Measurements from ENCODE around the gene TOX2. TPM values are rescaled to one million over a fixed set of nuclear protein-coding genes. Genes with fewer than 3 reads are reported as not detected.

TOX2 gene
- total and polyA plus RNA-seq, 5 donors from 2014 or later, result 2.0 to 9.2 (median 3.4) TPM

- ATAC-seq (ENCODE audit: low read depth in 2 of 2), result no peak
- no peaks in the 10 kb centered on the region for H3K36me3 ChIP-seq (ENCODE audit: control insufficient read depth, insufficient read depth, low read length)
- Mint-ChIP-seq H3K9me3 (peaks cover 0 to 12% (median 4%) of the 10 kb centered on the region in 7 donors), H3K27ac (peak overlapping the region in 1 of 3 donors; percentile 57), H3K4me3 (no peak overlapping the region), H3K27me3 (peaks cover 43% of the 10 kb centered on the region), H3K4me1 (no peaks in the 10 kb centered on the region), H3K36me3 (no peaks in the 10 kb centered on the region)
- no peak for DNase-seq
- no peak overlapping the region for H3K4me3 ChIP-seq (ENCODE audit: low read depth, low read length)
- H3K4me1 ChIP-seq (ENCODE audit: control insufficient read depth, insufficient read depth, low read length, poor library complexity, severe bottlenecking), result no peaks in the 10 kb centered on the region
- H3K9me3 ChIP-seq (ENCODE audit: control insufficient read depth in 2 of 2, low read length in 2 of 2), result no peaks in the 10 kb centered on the region
- peaks cover 11% of the 10 kb centered on the region for H3K27me3 ChIP-seq (ENCODE audit: control insufficient read depth, insufficient read depth, low read length)
- no peak overlapping the region for H3K27ac ChIP-seq (ENCODE audit: insufficient read depth, low read length, poor library complexity, severe bottlenecking)
These were observed 183.0 kb downstream of the TOX2 start for GRCh38 chr20:44097521-44098255.

- no peaks in the 10 kb centered on the region for H3K36me3 ChIP-seq (ENCODE audit: control insufficient read depth, insufficient read depth, low read length)
- ATAC-seq (ENCODE audit: low read depth in 2 of 2), result no peak
- H3K27ac Mint-ChIP-seq, result no peak overlapping the region
- peaks cover 15% of the 10 kb centered on the region for H3K27me3 ChIP-seq (ENCODE audit: control insufficient read depth, insufficient read depth, low read length)
- no peaks in the 10 kb centered on the region for H3K36me3 Mint-ChIP-seq
- no peaks in the 10 kb centered on the region for H3K4me1 ChIP-seq (ENCODE audit: control insufficient read depth, insufficient read depth, low read length, poor library complexity, severe bottlenecking)
- no peaks in the 10 kb centered on the region for H3K4me1 Mint-ChIP-seq
- H3K4me3 ChIP-seq (ENCODE audit: low read depth, low read length), result no peak overlapping the region
- peaks cover 0 to 14% (median 4%) of the 10 kb centered on the region in 7 donors for H3K9me3 Mint-ChIP-seq
- H3K9me3 ChIP-seq (ENCODE audit: control insufficient read depth in 2 of 2, low read length in 2 of 2), result no peaks in the 10 kb centered on the region
- no peak for DNase-seq
- H3K27ac ChIP-seq (ENCODE audit: insufficient read depth, low read length, poor library complexity, severe bottlenecking), result no peak overlapping the region
- H3K27me3 Mint-ChIP-seq, result peaks cover 43% of the 10 kb centered on the region
- H3K4me3 Mint-ChIP-seq, result no peak overlapping the region
These were observed 183.6 kb downstream of the TOX2 start for GRCh38 chr20:44098256-44098630.

- Histone ChIP-seq H3K27me3 (ENCODE audit: control insufficient read depth, insufficient read depth, low read length) (peaks cover 18% of the 10 kb centered on the region), H3K9me3 (ENCODE audit: control insufficient read depth in 2 of 2, low read length in 2 of 2) (no peaks in the 10 kb centered on the region), H3K27ac (ENCODE audit: insufficient read depth, low read length, poor library complexity, severe bottlenecking) (no peak overlapping the region), H3K36me3 (ENCODE audit: control insufficient read depth, insufficient read depth, low read length) (no peaks in the 10 kb centered on the region), H3K4me1 (ENCODE audit: control insufficient read depth, insufficient read depth, low read length, poor library complexity, severe bottlenecking) (no peaks in the 10 kb centered on the region), H3K4me3 (ENCODE audit: low read depth, low read length) (no peak overlapping the region)
- DNase-seq (no peak), ATAC-seq (ENCODE audit: low read depth in 2 of 2) (no peak)
- H3K27me3 Mint-ChIP-seq, result peaks cover 44% of the 10 kb centered on the region
- H3K27ac Mint-ChIP-seq, result no peak overlapping the region
- H3K9me3 Mint-ChIP-seq, result peaks cover 0 to 14% (median 4%) of the 10 kb centered on the region in 7 donors
- no peak overlapping the region for H3K4me3 Mint-ChIP-seq
- no peaks in the 10 kb centered on the region for H3K4me1 Mint-ChIP-seq
- no peaks in the 10 kb centered on the region for H3K36me3 Mint-ChIP-seq
These were observed 184.0 kb downstream of the TOX2 start for GRCh38 chr20:44098657-44099056.

GRCh38 chr20:44099832-44100231, 185.2 kb downstream of the TOX2 start:
- Histone ChIP-seq H3K9me3 (ENCODE audit: control insufficient read depth in 2 of 2, low read length in 2 of 2) (no peaks in the 10 kb centered on the region), H3K27me3 (ENCODE audit: control insufficient read depth, insufficient read depth, low read length) (peaks cover 22% of the 10 kb centered on the region), H3K27ac (ENCODE audit: insufficient read depth, low read length, poor library complexity, severe bottlenecking) (no peak overlapping the region), H3K4me3 (ENCODE audit: low read depth, low read length) (no peak overlapping the region), H3K4me1 (ENCODE audit: control insufficient read depth, insufficient read depth, low read length, poor library complexity, severe bottlenecking) (no peaks in the 10 kb centered on the region), H3K36me3 (ENCODE audit: control insufficient read depth, insufficient read depth, low read length) (no peaks in the 10 kb centered on the region)
- DNase-seq (no peak), ATAC-seq (ENCODE audit: low read depth in 2 of 2) (no peak)
- no peaks in the 10 kb centered on the region for H3K36me3 Mint-ChIP-seq
- H3K27ac Mint-ChIP-seq, result peak overlapping the region in 1 of 3 donors; percentile 72
- peaks cover 0 to 14% (median 4%) of the 10 kb centered on the region in 7 donors for H3K9me3 Mint-ChIP-seq
- peaks cover 55% of the 10 kb centered on the region for H3K27me3 Mint-ChIP-seq
- H3K4me3 Mint-ChIP-seq, result no peak overlapping the region
- no peaks in the 10 kb centered on the region for H3K4me1 Mint-ChIP-seq

- Mint-ChIP-seq H3K27ac (no peak overlapping the region), H3K4me1 (no peaks in the 10 kb centered on the region), H3K27me3 (peaks cover 63% of the 10 kb centered on the region), H3K36me3 (no peaks in the 10 kb centered on the region), H3K9me3 (peaks cover 0 to 21% (median 4%) of the 10 kb centered on the region in 7 donors), H3K4me3 (no peak overlapping the region)
- Histone ChIP-seq H3K4me1 (ENCODE audit: control insufficient read depth, insufficient read depth, low read length, poor library complexity, severe bottlenecking) (no peaks in the 10 kb centered on the region), H3K9me3 (ENCODE audit: control insufficient read depth in 2 of 2, low read length in 2 of 2) (peaks cover 2 to 3% of the 10 kb centered on the region in 2 experiments), H3K27ac (ENCODE audit: insufficient read depth, low read length, poor library complexity, severe bottlenecking) (no peak overlapping the region), H3K4me3 (ENCODE audit: low read depth, low read length) (no peak overlapping the region), H3K27me3 (ENCODE audit: control insufficient read depth, insufficient read depth, low read length) (peaks cover 31% of the 10 kb centered on the region), H3K36me3 (ENCODE audit: control insufficient read depth, insufficient read depth, low read length) (no peaks in the 10 kb centered on the region)
- DNase-seq (no peak), ATAC-seq (ENCODE audit: low read depth in 2 of 2) (no peak)
These were observed 187.9 kb downstream of the TOX2 start for GRCh38 chr20:44102582-44102981.

- Histone ChIP-seq H3K9me3 (ENCODE audit: control insufficient read depth in 2 of 2, low read length in 2 of 2) (peaks cover 9 to 13% of the 10 kb centered on the region in 2 experiments), H3K36me3 (ENCODE audit: control insufficient read depth, insufficient read depth, low read length) (no peaks in the 10 kb centered on the region), H3K27ac (ENCODE audit: insufficient read depth, low read length, poor library complexity, severe bottlenecking) (no peak overlapping the region), H3K4me1 (ENCODE audit: control insufficient read depth, insufficient read depth, low read length, poor library complexity, severe bottlenecking) (no peaks in the 10 kb centered on the region), H3K4me3 (ENCODE audit: low read depth, low read length) (no peak overlapping the region), H3K27me3 (ENCODE audit: control insufficient read depth, insufficient read depth, low read length) (peaks cover 36% of the 10 kb centered on the region)
- no peak for DNase-seq
- Mint-ChIP-seq H3K4me1 (no peaks in the 10 kb centered on the region), H3K4me3 (no peak overlapping the region), H3K9me3 (peaks cover 2 to 33% (median 8%) of the 10 kb centered on the region in 7 donors), H3K36me3 (no peaks in the 10 kb centered on the region), H3K27ac (no peak overlapping the region), H3K27me3 (peaks cover 57% of the 10 kb centered on the region)
- no peak for ATAC-seq (ENCODE audit: low read depth in 2 of 2)
These were observed 190.3 kb downstream of the TOX2 start for GRCh38 chr20:44104798-44105517.

GRCh38 chr20:44106615-44107014, 192.0 kb downstream of the TOX2 start:
- ATAC-seq (ENCODE audit: low read depth in 2 of 2) (no peak), DNase-seq (no peak)
- Mint-ChIP-seq H3K36me3 (no peaks in the 10 kb centered on the region), H3K4me3 (no peak overlapping the region), H3K9me3 (peaks cover 2 to 26% (median 8%) of the 10 kb centered on the region in 7 donors), H3K27ac (no peak overlapping the region), H3K27me3 (peaks cover 53% of the 10 kb centered on the region), H3K4me1 (no peaks in the 10 kb centered on the region)
- Histone ChIP-seq H3K27me3 (ENCODE audit: control insufficient read depth, insufficient read depth, low read length) (peaks cover 34% of the 10 kb centered on the region), H3K9me3 (ENCODE audit: control insufficient read depth in 2 of 2, low read length in 2 of 2) (peaks cover 9 to 13% of the 10 kb centered on the region in 2 experiments), H3K4me1 (ENCODE audit: control insufficient read depth, insufficient read depth, low read length, poor library complexity, severe bottlenecking) (no peaks in the 10 kb centered on the region), H3K27ac (ENCODE audit: insufficient read depth, low read length, poor library complexity, severe bottlenecking) (no peak overlapping the region), H3K4me3 (ENCODE audit: low read depth, low read length) (no peak overlapping the region), H3K36me3 (ENCODE audit: control insufficient read depth, insufficient read depth, low read length) (no peaks in the 10 kb centered on the region)
